ENCODE measurements around the gene RFNG. TPM values are rescaled to one million over a fixed set of nuclear protein-coding genes. Genes with fewer than 3 reads are reported as not detected.

The RFNG gene
- total and polyA plus RNA-seq, 2 of the 13 experiments (the other 11 are each of a cell fraction or from before 2014, with no cell fraction given), result 61.4 to 64.0 TPM

GRCh38 chr17:82000803-82001570 is 50.6 kb downstream of the RFNG start (continued):
- TF ChIP-seq ATF1 (CRISPR knock-in tag; IDR thresholded peaks at IDR 0.05) (no peak), ZSCAN9 (CRISPR knock-in tag; IDR thresholded peaks at IDR 0.05; ENCODE audit: borderline replicate concordance) (0 out of 2 replicates have a peak, but pooled peaks have one; percentile 19), ATF7 (IDR thresholded peaks at IDR 0.05) (no peak), ATF7 (CRISPR knock-in tag; IDR thresholded peaks at IDR 0.05) (no peak; the same call in none of the 2 replicates), RFX1 (IDR thresholded peaks at IDR 0.05) (no peak), GMEB1 (CRISPR knock-in tag; IDR thresholded peaks at IDR 0.05; ENCODE audit: borderline replicate concordance) (no peak), MAF1 (CRISPR knock-in tag; IDR thresholded peaks at IDR 0.05; ENCODE audit: borderline replicate concordance) (peak; percentile 75; the same call in 1 of the 2 replicates), EED (CRISPR knock-in tag; IDR thresholded peaks at IDR 0.05) (no peak), ZNF160 (CRISPR knock-in tag; IDR thresholded peaks at IDR 0.05) (peak; percentile 93), ZBTB26 (CRISPR knock-in tag; IDR thresholded peaks at IDR 0.05; ENCODE audit: borderline replicate concordance) (peak; percentile 94), ZMAT3 (CRISPR knock-in tag; conservative IDR thresholded peaks at IDR 0.05) (0 out of 2 replicates have a peak, but pooled peaks have one; percentile 70), JUNB (CRISPR knock-in tag; IDR thresholded peaks at IDR 0.05; ENCODE audit: borderline replicate concordance) (no peak; the same call in 1 of the 2 replicates), ZNF274 (CRISPR knock-in tag; IDR thresholded peaks at IDR 0.05) (peak; percentile 75), TFDP2 (CRISPR knock-in tag; IDR thresholded peaks at IDR 0.05) (peak; percentile 83), ZNF333 (CRISPR knock-in tag; IDR thresholded peaks at IDR 0.05; ENCODE audit: borderline replicate concordance) (peak; percentile 92)
- TF ChIP-seq, protein P1, sequence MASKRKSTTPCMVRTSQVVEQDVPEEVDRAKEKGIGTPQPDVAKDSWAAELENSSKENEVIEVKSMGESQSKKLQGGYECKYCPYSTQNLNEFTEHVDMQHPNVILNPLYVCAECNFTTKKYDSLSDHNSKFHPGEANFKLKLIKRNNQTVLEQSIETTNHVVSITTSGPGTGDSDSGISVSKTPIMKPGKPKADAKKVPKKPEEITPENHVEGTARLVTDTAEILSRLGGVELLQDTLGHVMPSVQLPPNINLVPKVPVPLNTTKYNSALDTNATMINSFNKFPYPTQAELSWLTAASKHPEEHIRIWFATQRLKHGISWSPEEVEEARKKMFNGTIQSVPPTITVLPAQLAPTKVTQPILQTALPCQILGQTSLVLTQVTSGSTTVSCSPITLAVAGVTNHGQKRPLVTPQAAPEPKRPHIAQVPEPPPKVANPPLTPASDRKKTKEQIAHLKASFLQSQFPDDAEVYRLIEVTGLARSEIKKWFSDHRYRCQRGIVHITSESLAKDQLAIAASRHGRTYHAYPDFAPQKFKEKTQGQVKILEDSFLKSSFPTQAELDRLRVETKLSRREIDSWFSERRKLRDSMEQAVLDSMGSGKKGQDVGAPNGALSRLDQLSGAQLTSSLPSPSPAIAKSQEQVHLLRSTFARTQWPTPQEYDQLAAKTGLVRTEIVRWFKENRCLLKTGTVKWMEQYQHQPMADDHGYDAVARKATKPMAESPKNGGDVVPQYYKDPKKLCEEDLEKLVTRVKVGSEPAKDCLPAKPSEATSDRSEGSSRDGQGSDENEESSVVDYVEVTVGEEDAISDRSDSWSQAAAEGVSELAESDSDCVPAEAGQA (IDR thresholded peaks at IDR 0.05; ENCODE audit: low read depth), result peak; percentile 28; the same call in 1 of the 2 replicates
- TF ChIP-seq, protein P1 (CRISPR knock-in tag; IDR thresholded peaks at IDR 0.05; ENCODE audit: borderline replicate concordance), result no peak; the same call in 1 of the 2 replicates
- TF ChIP-seq, protein P2, sequence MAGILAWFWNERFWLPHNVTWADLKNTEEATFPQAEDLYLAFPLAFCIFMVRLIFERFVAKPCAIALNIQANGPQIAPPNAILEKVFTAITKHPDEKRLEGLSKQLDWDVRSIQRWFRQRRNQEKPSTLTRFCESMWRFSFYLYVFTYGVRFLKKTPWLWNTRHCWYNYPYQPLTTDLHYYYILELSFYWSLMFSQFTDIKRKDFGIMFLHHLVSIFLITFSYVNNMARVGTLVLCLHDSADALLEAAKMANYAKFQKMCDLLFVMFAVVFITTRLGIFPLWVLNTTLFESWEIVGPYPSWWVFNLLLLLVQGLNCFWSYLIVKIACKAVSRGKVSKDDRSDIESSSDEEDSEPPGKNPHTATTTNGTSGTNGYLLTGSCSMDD (CRISPR knock-in tag; IDR thresholded peaks at IDR 0.05), result peak; percentile 59; the same call in 1 of the 2 replicates
